ENCODE data around the gene TSPEAR. TPM values are rescaled to one million over a fixed set of nuclear protein-coding genes. Genes with fewer than 3 reads are reported as not detected.

The TSPEAR gene
- total RNA-seq, 2 experiments from 2014 or later = not detected

- Mint-ChIP-seq H3K4me3 (peak overlapping the region; percentile 69), H3K36me3 (ENCODE audit: low read depth) (no peaks in the 10 kb centered on the region), H3K9me3 (peaks cover 7% of the 10 kb centered on the region), H3K27me3 (peaks cover 2% of the 10 kb centered on the region), H3K4me1 (ENCODE audit: low read depth) (no peaks in the 10 kb centered on the region), H3K27ac (no peak overlapping the region)
- DNase-seq (no peak), ATAC-seq (no peak)
- intact Hi-C loops (cut with micrococcal nuclease) = no loop called here
- TF ChIP-seq, protein P1, sequence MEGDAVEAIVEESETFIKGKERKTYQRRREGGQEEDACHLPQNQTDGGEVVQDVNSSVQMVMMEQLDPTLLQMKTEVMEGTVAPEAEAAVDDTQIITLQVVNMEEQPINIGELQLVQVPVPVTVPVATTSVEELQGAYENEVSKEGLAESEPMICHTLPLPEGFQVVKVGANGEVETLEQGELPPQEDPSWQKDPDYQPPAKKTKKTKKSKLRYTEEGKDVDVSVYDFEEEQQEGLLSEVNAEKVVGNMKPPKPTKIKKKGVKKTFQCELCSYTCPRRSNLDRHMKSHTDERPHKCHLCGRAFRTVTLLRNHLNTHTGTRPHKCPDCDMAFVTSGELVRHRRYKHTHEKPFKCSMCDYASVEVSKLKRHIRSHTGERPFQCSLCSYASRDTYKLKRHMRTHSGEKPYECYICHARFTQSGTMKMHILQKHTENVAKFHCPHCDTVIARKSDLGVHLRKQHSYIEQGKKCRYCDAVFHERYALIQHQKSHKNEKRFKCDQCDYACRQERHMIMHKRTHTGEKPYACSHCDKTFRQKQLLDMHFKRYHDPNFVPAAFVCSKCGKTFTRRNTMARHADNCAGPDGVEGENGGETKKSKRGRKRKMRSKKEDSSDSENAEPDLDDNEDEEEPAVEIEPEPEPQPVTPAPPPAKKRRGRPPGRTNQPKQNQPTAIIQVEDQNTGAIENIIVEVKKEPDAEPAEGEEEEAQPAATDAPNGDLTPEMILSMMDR (IDR thresholded peaks at IDR 0.05) = no peak
- ChIA-PET CTCF (interaction anchor here (0.9 kb wide), 1 partner anchor 31 kb away, joined by 4 read pairs; no protein-coding TSS in a partner anchor), POLR2A (interaction anchor here (1.2 kb wide), 1 partner anchor 15 kb away, joined by 3 read pairs; no protein-coding TSS in a partner anchor)
Observed at GRCh38 chr21:44456915-44457736, 254.2 kb downstream of the TSPEAR start.

GRCh38 chr21:44456214-44456914 is 255.0 kb downstream of the TSPEAR start:
- H3K36me3 Mint-ChIP-seq (ENCODE audit: low read depth) = no peaks in the 10 kb centered on the region
- DNase-seq (no peak), ATAC-seq (no peak)
- TF ChIP-seq, protein P1 (IDR thresholded peaks at IDR 0.05) = no peak
- intact Hi-C loops (cut with micrococcal nuclease) = no loop called here
- H3K9me3 Mint-ChIP-seq = peaks cover 7% of the 10 kb centered on the region
- ChIA-PET CTCF (interaction anchor here (0.9 to 1.1 kb wide), 2 partner anchors 32 to 420 kb away, joined by 3 to 4 read pairs; no protein-coding TSS in a partner anchor), POLR2A (no interaction called here)
- no peak overlapping the region for H3K27ac Mint-ChIP-seq
- peak overlapping the region; percentile 69 for H3K4me3 Mint-ChIP-seq
- H3K27me3 Mint-ChIP-seq = peaks cover 3% of the 10 kb centered on the region
- no peaks in the 10 kb centered on the region for H3K4me1 Mint-ChIP-seq (ENCODE audit: low read depth)

DNA sequence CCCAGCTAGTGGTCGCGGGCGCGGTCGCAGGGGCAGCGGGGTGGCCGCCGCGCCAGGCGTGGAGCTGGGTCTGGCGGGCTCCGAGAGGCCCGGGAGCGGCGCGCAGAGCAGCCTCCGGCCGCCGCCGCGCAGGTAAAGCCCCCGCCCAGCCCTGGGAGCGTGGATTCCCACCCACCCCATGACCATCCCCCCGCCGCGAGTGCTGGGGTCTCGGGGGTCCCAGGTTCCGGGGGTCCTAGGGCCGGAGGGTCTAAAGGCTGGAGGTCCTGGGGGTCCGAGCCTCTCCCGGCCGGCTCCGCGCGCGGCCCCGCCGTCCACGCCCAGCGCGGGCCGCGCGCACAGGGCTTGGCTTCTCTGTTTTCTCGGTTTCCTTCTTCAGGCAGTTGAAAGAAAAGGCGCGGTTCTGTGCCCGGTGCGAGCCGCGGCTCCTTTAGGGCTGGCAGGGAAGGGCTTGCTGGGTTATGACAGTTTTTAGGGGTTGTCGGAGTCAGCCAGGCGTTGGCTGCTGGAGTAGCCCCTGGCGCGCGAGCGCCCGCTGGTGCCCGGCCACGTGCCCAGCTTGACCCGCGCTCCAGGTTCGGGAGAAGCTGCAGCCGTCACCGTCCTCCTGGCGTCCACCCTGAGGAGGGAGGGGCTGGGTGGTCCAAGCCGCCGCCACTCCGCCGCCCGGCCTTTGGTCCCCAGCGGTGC is 255.7 kb downstream of the TSPEAR start:
- CTCF ChIA-PET = interaction anchor here (0.9 to 1.1 kb wide), 2 partner anchors 23 to 421 kb away, joined by 3 read pairs; no protein-coding TSS in a partner anchor
- no peaks in the 10 kb centered on the region for H3K4me1 Mint-ChIP-seq (ENCODE audit: low read depth)
- peak; percentile 62 for DNase-seq
- ATAC-seq = peak; percentile 60
- POLR2A ChIA-PET = no interaction called here
- peaks cover 3% of the 10 kb centered on the region for H3K27me3 Mint-ChIP-seq
- peaks cover 7% of the 10 kb centered on the region for H3K9me3 Mint-ChIP-seq
- intact Hi-C loops (cut with micrococcal nuclease) = no loop called here
- TF ChIP-seq, protein P1 (IDR thresholded peaks at IDR 0.05) = no peak
- H3K27ac Mint-ChIP-seq = no peak overlapping the region
- peak overlapping the region; percentile 69 for H3K4me3 Mint-ChIP-seq
- no peaks in the 10 kb centered on the region for H3K36me3 Mint-ChIP-seq (ENCODE audit: low read depth)

GRCh38 chr21:44454747-44455523 is 256.4 kb downstream of the TSPEAR start, which contains the start of gene LRRC3:
LRRC3 (plus strand) TSS chr21:44455510; CDS start chr21:44456645, 1,135 bp downstream.
- TF ChIP-seq, protein P1 (IDR thresholded peaks at IDR 0.05) = no peak
- no peak within 1 kb of the TSS for H3K27ac Mint-ChIP-seq
- CTCF ChIA-PET = interaction anchor here (0.9 to 1.1 kb wide), 2 partner anchors 24 to 422 kb away, joined by 3 read pairs; no protein-coding TSS in a partner anchor
- H3K27me3 Mint-ChIP-seq = peaks cover 3% of the 10 kb centered on the region
- H3K4me3 Mint-ChIP-seq = peak within 1 kb of the TSS; percentile 69
- POLR2A ChIA-PET = interaction anchor here (1.2 kb wide), 1 partner anchor 27 kb away, joined by 3 read pairs; no protein-coding TSS in a partner anchor
- peak; percentile 90 for DNase-seq
- ATAC-seq = peak; percentile 86
- intact Hi-C loops (cut with micrococcal nuclease) = no loop called here
- no peaks in the 10 kb centered on the region for H3K36me3 Mint-ChIP-seq (ENCODE audit: low read depth)
- no peaks in the 10 kb centered on the region for H3K4me1 Mint-ChIP-seq (ENCODE audit: low read depth)
- peaks cover 7% of the 10 kb centered on the region for H3K9me3 Mint-ChIP-seq
